HG03025 (cell line): ENCODE measurements around the gene C11orf52.
"Not testable (repeated sequence)": the region's sequence is repeated elsewhere in the genome, so short reads cannot be mapped to it uniquely, and the experiment has no call there.

Experiments used
- ATAC-seq: cut with Tn5 transposase; IDR thresholded peaks from one replicate; pipeline ENCODE4 v1.9.1; 2021; ENCODE audit warnings: mild to moderate bottlenecking, moderate library complexity; ENCODE audit not compliant: unreplicated experiment, low FRiP score

Gene C11orf52

GRCh38 chr11:111912535-111912934 lies 6.2 kb upstream of the C11orf52 start, which contains the start of gene HSPB2:
Gene HSPB2 (plus strand): TSS chr11:111912734. CDS start chr11:111912830, 96 bp downstream.
- no peak for ATAC-seq

- ATAC-seq: no peak
These were observed 5.5 kb upstream of the C11orf52 start for GRCh38 chr11:111913031-111913861.

GRCh38 chr11:111913997-111914396 lies 4.7 kb upstream of the C11orf52 start:
- no peak for ATAC-seq

- no peak for ATAC-seq
These were observed 1.9 kb upstream of the C11orf52 start for GRCh38 chr11:111916768-111917167.

- no peak for ATAC-seq
These were observed 1.4 kb upstream of the C11orf52 start for GRCh38 chr11:111917312-111917711.

GRCh38 chr11:111917788-111918187 lies 925 bp upstream of the C11orf52 start:
- ATAC-seq: no peak

- ATAC-seq: no peak
These were observed 2.2 kb downstream of the C11orf52 start for GRCh38 chr11:111920908-111921307.

- no peak for ATAC-seq
These were observed 3.0 kb downstream of the C11orf52 start for GRCh38 chr11:111921541-111922230.

GRCh38 chr11:111922803-111923202 lies 4.1 kb downstream of the C11orf52 start:
- ATAC-seq: no peak

- no peak for ATAC-seq
These were observed 4.7 kb downstream of the C11orf52 start for GRCh38 chr11:111923351-111923788.

- no peak for ATAC-seq
These were observed 5.2 kb downstream of the C11orf52 start for GRCh38 chr11:111923951-111924350.

GRCh38 chr11:111925953-111926352 lies 7.2 kb downstream of the C11orf52 start:
- no peak for ATAC-seq

- peak; percentile 95 for ATAC-seq
These were observed 8.0 kb downstream of the C11orf52 start for GRCh38 chr11:111926505-111927391.

- no peak for ATAC-seq
These were observed 11.8 kb downstream of the C11orf52 start for GRCh38 chr11:111930472-111930871.

- no peak for ATAC-seq
These were observed 13.9 kb downstream of the C11orf52 start for GRCh38 chr11:111932611-111932950.

- ATAC-seq: not testable (repeated sequence)
These were observed 14.5 kb downstream of the C11orf52 start for GRCh38 chr11:111933176-111933575.

GRCh38 chr11:111933872-111934271 lies 15.2 kb downstream of the C11orf52 start:
- no peak for ATAC-seq

GRCh38 chr11:111934306-111934705 lies 15.6 kb downstream of the C11orf52 start:
- ATAC-seq: no peak

GRCh38 chr11:111935317-111936039 lies 16.8 kb downstream of the C11orf52 start:
- no peak for ATAC-seq

GRCh38 chr11:111936040-111936540 lies 17.4 kb downstream of the C11orf52 start:
- no peak for ATAC-seq
